Stimulated activated CD4-positive, alpha-beta T cell treated with anti-CD3 and anti-CD28 coated beads, Interleukin-4, amount 100 ng/mL, for 1 hour (primary cell): ENCODE measurements around the gene KLRC4.
"Not testable (repeated sequence)": the region's sequence is repeated elsewhere in the genome, so short reads cannot be mapped to it uniquely, and the experiment has no call there.

ENCODE experiments used
- DNase-seq: peaks from one replicate; pipeline ENCODE4 v3.0.0-alpha.2; 2020

KLRC4 gene, protein sequence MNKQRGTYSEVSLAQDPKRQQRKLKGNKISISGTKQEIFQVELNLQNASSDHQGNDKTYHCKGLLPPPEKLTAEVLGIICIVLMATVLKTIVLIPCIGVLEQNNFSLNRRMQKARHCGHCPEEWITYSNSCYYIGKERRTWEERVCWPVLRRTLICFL

DNA sequence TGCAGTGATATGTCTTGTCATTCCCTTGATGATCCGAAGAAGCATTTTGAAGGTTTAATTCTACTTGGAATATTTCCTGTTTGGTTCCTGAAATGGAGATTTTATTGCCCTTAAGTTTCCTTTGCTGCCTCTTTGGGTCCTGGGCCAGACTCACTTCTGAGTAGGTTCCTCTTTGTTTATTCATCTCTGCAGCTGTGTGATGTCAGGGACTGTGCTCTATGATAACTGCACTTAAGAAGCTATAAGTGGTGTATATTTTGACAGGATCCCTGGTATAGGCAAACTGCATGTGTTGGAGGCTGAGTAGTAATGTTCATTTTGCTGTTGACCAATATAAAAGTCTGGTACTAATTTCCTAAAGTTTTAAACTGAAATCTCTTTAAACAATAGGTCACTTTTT is at the start of gene KLRC4:
Gene KLRC4 (minus strand): TSS at position 366 of the 400 bp plus-strand sequence. CDS start 182 bp downstream, at position 184.
- DNase-seq, result no peak

DNA sequence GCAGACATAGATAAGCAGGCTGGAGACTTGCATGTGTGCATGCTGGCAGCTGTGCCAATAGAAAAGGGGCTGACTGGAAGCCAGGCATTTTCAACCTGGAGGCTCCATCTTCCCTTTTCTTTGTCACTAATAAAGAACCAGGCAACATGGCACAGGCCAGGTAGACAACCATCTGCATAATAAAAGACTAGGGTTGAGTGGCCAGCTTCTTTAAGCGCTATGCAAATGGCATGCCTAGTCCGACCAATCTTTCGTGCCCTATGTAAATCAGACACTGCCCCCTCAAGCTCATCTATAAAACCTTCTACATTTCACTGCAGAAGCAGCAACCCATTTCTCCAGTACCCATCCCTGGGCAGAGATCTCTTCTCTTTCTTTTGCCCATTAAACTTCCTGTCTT is 48.2 kb upstream of the KLRC4 start:
- no peak for DNase-seq

DNA sequence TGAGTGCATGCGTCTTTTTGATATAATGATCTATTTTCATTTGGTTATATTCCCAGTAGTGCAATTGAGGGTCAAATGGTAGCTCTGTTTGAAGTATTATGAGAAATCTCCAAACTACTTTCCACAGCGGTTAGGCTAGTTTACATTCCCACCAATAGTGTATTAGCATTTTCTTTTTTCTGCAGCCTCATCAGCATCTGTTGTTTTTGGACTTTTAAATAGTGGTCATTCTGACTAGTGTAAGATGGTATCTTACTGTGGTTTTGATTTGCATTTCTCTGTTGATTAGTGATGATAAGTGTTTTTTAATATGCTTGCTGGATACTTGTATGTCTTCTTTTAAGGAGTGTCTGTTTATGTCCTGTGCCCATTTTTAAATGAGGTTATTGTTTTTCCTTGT is 47.3 kb upstream of the KLRC4 start:
- no peak for DNase-seq

DNA sequence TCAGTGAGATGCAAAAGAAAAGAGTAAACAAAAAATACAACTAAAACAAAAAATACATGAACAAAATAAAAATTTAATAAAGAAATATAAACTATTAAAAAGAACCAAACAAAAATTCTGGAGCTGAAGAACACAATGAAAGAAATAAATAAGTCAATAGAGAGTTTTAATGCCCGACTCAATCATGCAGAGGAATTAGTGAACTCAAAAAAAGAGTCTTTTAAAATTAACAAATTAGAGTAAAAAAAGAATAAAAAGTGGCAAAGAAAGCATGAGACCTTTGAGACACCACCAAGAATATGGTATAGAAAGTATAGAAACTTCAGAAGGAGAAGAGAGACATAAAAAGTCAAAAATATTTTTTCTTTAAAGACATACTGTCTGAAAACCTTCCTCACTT is 46.2 kb upstream of the KLRC4 start:
- DNase-seq, result no peak

DNA sequence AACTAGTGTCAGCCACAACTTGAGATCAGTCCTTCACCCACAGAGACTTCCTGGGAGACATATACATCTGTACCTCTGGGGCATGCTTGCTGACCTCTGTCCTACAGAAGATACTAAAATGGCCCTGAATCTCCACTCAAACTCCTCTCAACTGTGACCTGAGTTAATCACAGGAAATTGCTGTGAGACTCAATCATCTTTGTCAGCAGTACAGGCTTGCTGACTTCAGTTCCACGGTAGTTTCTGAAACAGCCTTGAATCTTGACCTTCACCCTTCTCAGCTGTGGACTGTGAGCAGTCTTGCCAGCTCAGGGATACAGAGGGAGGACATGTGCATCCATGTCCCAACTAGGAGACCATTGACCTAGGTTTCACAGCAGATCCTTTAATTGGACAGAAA is 45.0 kb upstream of the KLRC4 start:
- no peak for DNase-seq

DNA sequence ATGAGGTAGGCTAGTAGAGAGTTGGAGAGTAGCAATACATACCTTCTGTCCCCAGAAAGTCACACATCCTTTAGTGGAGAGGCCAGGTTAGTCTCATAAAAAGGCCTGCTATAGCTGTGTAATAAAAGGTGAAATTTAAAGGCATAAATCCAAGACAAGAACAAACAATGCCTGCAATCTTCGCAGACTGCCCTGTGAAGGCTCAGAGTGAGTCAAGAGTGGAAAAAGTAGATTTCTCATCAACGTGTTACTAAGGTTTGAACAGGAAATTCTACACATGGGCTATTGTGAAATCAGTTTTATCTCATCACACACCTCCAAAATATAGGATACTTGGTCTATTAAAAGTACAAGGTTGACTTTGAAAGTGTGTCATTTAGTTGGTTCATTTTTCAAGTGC is 43.6 kb upstream of the KLRC4 start, which contains the start of gene KLRC1:
Gene KLRC1 (minus strand): TSS at position 222 of the 400 bp plus-strand sequence. CDS start 2,221 bp downstream, outside the sequence.
- no peak for DNase-seq

DNA sequence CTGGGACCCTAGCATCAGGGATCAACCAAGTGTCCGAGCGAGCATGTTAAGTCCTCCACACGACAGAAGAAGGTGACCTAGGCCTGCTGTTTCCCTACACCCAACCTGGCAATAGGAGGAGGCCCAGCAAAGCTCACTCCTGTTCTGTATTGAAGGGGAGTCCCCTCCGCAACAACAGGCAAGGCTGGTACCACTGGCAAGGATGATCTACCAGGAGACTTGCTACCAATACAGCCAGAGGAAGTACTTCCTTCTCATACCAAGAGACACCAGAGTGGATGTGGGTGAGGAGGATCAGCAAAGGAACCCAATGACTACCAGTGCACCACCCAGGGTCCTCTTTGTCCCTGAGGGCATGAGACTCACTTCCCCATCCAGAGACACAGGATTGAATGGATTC is 38.7 kb upstream of the KLRC4 start:
- no peak for DNase-seq

DNA sequence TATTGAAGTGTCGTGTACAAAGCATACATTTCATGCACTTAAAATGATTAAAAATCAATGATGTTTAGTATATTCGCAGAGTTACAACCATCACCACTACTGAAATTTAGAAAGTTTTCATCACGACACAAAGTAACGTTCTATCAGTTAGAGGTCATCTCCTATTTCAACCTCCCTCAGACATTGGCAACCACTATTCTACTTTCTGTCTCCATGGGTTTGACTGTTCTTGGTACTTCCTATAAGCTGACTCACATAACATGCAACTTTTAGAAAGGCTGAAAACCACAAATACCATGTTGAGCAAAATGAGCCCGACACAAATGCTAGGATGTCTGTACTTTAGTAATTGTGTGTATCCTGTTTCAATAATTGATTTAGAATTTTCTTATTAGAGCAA is 36.5 kb upstream of the KLRC4 start:
- DNase-seq, result not testable (repeated sequence)

DNA sequence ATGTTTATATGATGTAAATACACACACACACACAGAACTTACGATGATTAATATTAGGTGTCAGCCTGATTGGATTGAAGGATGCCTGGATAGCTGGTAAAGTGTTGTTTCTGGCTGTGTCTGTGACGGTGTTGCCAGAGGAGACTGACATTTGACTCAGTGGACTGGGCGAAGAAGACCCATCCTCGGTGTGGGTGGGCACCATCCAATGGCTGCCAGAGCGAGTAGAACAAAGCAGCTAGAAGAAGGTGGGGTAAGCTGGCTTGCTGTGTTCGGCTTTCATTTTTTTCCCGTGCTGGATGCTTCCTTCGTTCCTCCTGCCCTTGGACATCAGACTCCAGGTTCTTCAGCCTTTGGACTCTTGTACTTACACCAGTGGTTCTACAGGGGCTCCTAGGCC is 31.6 kb upstream of the KLRC4 start:
- not testable (repeated sequence) for DNase-seq

DNA sequence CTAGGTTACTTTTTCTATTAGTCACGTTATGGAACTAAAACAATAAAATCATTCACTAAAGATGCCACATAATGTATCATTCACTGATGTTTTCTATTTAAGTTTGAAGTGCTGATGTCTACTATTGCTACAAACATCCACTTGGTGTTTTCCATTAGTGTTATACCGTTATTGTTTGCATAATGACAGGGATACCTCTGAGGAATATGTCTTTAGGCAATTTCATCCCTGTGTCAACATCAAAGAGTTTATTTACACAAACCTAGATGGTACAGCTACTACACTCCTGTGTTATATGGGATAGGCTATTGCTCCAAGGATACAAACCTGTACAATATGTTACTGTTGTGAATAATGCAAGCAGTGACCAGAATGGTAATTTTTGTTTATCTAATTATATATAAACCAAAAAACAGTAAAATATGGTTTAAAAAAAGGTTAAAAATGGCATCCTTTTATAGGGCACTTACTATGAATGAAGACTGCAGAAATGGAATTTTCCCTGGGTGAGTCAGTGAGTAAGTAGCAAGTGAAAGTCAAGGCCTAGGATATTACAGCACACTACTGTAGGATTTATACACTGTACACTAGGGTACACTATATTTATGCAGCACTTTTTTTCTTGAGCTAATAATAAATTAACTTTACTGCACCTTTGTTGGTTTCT is 30.2 kb upstream of the KLRC4 start:
- DNase-seq, result not testable (repeated sequence)

DNA sequence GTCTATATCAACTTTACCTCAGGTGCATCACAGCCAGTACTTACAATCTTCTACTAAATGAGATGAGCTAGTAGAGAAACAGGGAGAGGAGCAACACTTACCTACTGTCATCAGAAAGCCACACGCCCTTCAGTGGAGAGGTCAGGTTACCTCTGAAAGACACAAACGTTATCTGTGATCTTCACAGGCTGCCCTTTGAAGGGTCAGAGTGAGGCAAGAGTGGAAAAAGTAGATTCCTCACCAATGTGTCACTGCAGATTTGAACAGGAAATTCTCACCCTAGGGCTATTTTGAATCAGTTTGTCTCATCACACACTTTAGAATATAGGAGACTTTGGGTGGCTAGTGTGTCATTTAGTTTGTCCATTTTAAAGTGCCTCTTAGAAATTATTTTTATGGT is 28.0 kb upstream of the KLRC4 start:
- not testable (repeated sequence) for DNase-seq

DNA sequence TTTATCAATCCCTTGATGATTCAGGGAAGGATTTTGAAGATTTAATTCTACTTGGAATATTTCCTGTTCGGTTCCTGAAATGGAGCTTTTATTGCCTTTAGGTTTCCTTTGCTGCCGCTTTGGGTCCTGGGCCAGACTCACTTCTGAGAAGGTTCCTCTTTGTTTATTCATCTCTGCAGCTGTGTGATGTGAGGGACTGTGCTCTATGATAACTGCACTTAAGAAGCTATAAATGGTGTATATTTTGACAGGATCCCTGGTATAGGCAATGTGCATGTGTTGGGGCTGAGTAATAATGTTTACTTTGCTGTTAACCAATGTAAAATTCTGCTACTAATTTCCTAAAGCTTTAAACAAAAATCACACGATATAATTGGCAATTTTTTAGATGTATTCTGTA is 26.3 kb upstream of the KLRC4 start, which contains the start of gene KLRC2:
Gene KLRC2 (minus strand): TSS at position 195 of the 400 bp plus-strand sequence. CDS start 24 bp downstream, at position 171.
- not testable (repeated sequence) for DNase-seq

DNA sequence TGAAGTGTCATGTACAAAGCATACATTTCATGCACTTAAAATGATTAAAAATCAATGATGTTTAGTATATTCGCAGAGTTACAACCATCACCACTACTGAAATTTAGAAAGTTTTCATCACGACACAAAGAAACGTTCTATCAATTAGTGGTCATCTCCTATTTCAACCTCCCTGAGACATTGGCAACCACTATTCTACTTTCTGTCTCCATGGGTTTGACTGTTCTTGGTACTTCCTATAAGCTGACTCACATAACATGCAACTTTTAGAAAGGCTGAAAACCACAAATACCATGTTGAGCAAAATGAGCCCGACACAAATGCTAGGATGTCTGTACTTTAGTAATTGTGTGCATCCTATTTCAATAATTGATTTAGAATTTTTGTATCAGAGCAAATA is 21.1 kb upstream of the KLRC4 start:
- not testable (repeated sequence) for DNase-seq

DNA sequence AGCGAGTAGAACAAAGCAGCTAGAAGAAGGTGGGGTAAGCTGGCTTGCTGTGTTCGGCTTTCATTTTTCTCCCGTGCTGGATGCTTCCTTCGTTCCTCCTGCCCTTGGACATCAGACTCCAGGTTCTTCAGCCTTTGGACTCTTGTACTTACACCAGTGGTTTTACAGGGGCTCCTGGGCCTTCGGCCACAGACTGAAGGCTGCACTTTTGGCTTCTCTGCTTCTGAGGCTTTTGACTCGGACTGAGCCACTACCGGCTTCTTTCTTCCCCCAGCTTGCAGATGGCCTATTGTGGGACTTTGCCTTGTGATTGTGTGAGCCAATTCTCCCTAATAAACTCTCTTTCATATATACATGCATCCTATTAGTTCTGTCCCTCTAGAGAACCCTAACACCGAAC is 16.4 kb upstream of the KLRC4 start:
- not testable (repeated sequence) for DNase-seq

DNA sequence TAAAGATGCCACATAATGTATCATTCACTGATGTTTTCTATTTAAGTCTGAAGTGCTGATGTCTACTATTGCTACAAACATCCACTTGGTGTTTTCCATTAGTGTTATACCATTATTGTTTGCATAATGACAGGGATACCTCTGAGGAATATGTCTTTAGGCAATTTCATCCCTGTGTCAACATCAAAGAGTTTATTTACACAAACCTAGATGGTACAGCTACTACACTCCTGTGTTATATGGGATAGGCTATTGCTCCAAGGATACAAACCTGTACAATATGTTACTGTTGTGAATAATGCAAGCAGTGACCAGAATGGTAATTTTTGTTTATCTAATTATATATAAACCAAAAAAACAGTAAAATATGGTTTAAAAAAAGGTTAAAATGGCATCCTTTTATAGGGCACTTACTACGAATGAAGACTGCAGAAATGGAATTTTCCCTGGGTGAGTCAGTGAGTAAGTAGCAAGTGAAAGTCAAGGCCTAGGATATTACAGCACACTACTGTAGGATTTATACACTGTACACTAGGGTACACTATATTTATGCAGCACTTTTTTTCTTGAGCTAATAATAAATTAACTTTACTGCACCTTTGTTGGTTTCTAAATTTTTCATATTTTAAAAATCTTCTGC is 14.8 kb upstream of the KLRC4 start:
- DNase-seq, result not testable (repeated sequence)

DNA sequence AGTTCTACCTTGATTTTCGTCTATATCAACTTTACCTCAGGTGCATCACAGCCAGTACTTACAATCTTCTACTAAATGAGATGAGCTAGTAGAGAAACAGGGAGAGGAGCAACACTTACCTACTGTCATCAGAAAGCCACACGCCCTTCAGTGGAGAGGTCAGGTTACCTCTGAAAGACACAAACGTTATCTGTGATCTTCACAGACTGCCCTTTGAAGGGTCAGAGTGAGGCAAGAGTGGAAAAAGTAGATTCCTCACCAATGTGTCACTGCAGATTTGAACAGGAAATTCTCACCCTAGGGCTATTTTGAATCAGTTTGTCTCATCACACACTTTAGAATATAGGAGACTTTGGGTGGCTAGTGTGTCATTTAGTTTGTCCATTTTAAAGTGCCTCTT is 12.6 kb upstream of the KLRC4 start:
- not testable (repeated sequence) for DNase-seq

DNA sequence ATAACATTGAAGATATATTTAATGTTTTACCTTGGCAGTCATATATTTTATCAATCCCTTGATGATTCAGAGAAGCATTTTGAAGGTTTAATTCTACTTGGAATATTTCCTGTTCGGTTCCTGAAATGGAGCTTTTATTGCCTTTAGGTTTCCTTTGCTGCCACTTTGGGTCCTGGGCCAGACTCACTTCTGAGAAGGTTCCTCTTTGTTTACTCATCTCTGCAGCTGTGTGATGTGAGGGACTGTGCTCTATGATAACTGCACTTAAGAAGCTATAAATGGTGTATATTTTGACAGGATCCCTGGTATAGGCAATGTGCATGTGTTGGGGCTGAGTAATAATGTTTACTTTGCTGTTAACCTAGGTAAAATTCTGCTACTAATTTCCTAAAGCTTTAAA is 10.8 kb upstream of the KLRC4 start, which contains the start of gene KLRC3:
Gene KLRC3 (minus strand): TSS at position 262 of the 400 bp plus-strand sequence. CDS start 45 bp downstream, at position 217.
- not testable (repeated sequence) for DNase-seq

DNA sequence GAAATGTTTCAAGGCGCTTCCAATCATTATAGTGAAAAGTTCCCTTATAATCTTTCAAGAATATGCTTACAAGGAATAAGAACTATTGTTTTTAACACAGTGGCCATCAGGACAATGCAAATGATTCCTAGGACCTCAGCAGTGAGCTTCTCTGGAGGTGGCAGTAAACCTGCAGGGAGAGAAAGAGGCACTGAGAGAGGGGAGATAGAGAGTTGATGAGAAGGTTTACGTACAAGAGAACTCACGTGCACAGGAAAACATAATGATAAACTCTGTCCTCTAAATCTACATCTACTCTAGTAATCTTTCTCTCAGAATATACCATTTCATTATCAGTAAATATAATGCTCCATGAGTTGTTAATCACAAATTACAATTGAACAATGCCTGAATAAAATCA is 715 bp downstream of the KLRC4 start:
- no peak for DNase-seq

DNA sequence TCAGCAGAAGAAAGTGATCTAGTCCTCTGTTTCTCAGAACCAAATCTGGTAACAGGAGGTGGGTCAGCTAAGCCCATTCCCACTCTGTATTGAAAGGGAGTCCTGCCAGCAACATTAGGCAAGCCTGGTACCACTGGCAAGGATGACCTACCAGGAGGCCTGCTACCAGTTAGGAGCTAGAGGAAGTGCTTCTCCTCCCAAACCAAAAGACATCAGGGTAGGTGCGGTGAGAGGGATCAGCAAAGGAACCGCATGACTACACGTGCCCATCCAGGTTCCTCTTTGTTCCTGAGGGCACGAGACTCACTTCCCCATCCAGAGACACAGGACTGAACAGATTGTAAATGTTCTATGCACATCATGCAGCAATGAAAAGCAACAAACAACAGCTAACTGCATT is 2.8 kb downstream of the KLRC4 start:
- DNase-seq, result no peak

DNA sequence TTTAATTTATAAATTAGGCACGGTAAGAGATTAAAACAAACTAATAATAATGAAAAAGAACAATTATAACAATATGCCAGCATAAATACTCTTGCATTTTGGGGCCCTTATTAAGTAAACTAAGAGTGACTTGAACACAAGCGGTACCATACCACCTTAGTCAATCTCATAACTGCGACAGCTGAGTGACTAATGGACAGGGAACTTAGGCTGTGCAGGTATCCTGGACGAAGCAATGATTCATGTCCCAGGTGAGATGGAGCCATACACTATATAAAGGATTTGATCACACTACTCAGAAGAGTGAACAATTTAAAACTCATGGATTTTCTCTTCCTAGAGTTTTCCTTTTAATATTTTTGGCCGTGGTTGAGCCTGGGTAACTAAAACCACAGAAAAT is 4.3 kb downstream of the KLRC4 start:
- no peak for DNase-seq

DNA sequence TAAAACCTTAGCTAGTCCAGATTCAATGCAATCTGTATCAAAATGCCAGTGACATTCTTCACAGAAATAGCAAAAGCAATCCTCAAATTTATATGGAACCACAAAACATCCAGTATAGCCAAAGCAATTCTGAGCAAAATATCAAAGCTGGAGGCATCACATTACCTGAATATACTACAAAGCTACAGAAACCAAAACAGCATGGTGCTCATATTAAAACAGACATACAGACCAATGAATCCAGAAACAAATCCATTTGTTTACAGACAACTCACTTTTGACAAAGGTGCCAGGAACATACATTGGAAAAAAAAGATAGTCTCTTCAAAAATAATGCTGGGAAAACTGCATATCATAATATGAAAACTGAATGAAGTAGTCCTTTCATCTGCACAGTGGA is 4.8 kb downstream of the KLRC4 start:
- no peak for DNase-seq

DNA sequence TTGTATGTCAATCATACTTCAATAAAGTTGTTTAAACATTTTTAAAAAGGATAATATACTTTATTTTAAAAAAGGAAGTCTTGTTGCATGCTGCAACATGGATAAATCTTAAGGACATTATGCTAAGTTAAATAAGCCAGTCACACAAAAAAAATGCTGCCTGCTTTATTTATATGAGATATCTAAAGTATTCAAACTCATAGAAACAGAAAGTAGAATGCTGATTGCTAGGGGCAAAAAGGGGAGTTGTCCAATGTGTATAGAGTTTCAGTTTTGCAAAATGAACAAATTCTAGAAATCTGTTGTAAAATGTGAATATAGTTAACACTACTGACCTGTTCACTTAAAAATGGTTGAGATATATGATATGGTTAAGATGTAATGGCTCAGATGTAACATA is 8.7 kb downstream of the KLRC4 start:
- no peak for DNase-seq

DNA sequence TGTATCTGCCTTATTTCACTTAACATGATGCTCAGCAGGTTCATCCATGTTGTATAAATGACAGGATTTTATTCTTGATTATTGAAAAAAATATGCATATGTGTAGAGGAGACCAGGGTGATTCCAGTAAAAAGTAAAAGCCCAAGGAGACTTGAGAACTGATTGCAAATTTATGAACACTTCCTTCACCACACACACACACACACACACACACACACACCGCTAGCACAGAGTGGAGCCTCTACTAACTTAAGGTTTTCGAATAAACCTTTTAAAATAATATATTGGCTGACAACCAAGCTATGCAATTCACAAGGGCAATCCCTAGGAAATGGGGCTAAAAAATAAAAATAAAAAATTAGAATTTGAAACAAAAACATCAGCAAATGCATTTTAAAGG is 11.4 kb downstream of the KLRC4 start:
- no peak for DNase-seq

DNA sequence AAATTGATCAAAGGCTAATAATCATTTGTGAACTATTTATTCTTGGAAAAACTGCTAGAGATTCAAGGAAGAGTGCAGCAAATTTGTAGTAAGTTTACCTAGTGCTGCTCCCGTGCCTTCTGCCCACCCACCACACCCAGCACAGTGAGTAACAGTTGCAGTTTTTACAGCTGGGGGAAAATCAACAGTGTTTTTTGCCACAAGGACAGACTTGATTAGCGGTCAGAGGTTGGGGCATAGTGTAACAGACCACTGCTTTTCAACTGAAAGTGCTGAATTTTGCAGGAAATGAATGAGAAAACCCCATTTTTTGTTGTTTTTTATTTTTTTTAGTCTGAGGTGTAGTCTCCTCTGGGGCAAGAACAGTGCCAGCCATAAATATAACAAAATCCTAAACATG is 12.3 kb downstream of the KLRC4 start:
- DNase-seq, result no peak
